ENCODE measurements around the gene LILRB5.
"Not testable (repeated sequence)": the region's sequence is repeated elsewhere in the genome, so short reads cannot be mapped to it uniquely, and the experiment has no call there.

Gene LILRB5

GRCh38 chr19:54214217-54214616, 42.9 kb downstream of the LILRB5 start:
- not testable (repeated sequence) for H3K27ac ChIP-seq (ENCODE audit: low read depth, low read length); H3K9me3 ChIP-seq (ENCODE audit: insufficient read depth, low read length); H3K4me2 ChIP-seq (ENCODE audit: low read depth, low read length, poor library complexity, severe bottlenecking); H2AFZ ChIP-seq (ENCODE audit: low read depth, low read length, severe bottlenecking); H3K27me3 ChIP-seq (ENCODE audit: low read length); H4K20me1 ChIP-seq (ENCODE audit: low read depth, low read length); H3K9ac ChIP-seq (ENCODE audit: low read length); H3K79me2 ChIP-seq (ENCODE audit: insufficient read depth, low read length); H3K9me2 ChIP-seq (replicated peaks; ENCODE audit: insufficient read depth, low read length); H3K4me3 ChIP-seq (ENCODE audit: insufficient read depth, low read length, poor library complexity, severe bottlenecking); H3K36me3 ChIP-seq (ENCODE audit: low read length)
- peaks cover 20% of the 10 kb centered on the region; the same call in 1 of the 2 replicates for H3F3A ChIP-seq (ENCODE audit: insufficient read depth)

DNA sequence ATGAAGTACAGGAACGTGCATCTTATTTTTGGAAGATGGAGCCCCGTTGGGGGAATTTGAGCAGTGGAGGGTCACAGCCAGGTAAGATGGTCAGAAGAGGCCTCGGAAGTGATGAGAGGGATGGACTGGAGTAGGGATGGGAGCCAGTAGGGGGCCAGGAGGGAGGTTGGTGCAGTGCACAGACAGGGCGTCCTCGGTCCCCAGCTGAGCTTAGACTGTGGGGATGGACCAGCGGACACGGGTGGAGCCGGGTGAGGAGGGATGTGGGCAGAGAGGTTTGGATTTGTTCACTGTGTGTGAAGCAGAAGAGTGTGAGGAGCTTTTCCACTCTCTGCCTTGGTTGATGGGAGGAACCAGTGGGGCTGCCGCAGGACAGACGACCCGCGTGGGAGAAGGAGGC, 45.8 kb downstream of the LILRB5 start:
- TF ChIP-seq EZH2phosphoT487 (conservative IDR thresholded peaks at IDR 0.05; ENCODE audit: low read length): no peak
- no peak for TF ChIP-seq CTCF (IDR thresholded peaks at IDR 0.05; ENCODE audit: insufficient read depth, low read length, poor library complexity, severe bottlenecking)
- no peak overlapping the region for H3K4me3 ChIP-seq (ENCODE audit: insufficient read depth, low read length, poor library complexity, severe bottlenecking)
- no peak overlapping the region for H3K9ac ChIP-seq (ENCODE audit: low read length)
- peaks cover 6% of the 10 kb centered on the region for H3K36me3 ChIP-seq (ENCODE audit: low read length)
- no peaks in the 10 kb centered on the region for H3K9me2 ChIP-seq (replicated peaks; ENCODE audit: insufficient read depth, low read length)
- H3K27me3 ChIP-seq (ENCODE audit: low read length): no peaks in the 10 kb centered on the region
- peaks cover 47% of the 10 kb centered on the region for H3F3A ChIP-seq (ENCODE audit: insufficient read depth)
- no peak overlapping the region for H3K4me2 ChIP-seq (ENCODE audit: low read depth, low read length, poor library complexity, severe bottlenecking)
- no peak overlapping the region for H3K27ac ChIP-seq (ENCODE audit: low read depth, low read length)
- peaks cover 5% of the 10 kb centered on the region; the same call in 1 of the 2 replicates for H3K79me2 ChIP-seq (ENCODE audit: insufficient read depth, low read length)
- no peaks in the 10 kb centered on the region for H3K9me3 ChIP-seq (ENCODE audit: insufficient read depth, low read length)
- H4K20me1 ChIP-seq (ENCODE audit: low read depth, low read length): peaks cover 12% of the 10 kb centered on the region; the same call in 1 of the 2 replicates
- H2AFZ ChIP-seq (ENCODE audit: low read depth, low read length, severe bottlenecking): no peak overlapping the region

DNA sequence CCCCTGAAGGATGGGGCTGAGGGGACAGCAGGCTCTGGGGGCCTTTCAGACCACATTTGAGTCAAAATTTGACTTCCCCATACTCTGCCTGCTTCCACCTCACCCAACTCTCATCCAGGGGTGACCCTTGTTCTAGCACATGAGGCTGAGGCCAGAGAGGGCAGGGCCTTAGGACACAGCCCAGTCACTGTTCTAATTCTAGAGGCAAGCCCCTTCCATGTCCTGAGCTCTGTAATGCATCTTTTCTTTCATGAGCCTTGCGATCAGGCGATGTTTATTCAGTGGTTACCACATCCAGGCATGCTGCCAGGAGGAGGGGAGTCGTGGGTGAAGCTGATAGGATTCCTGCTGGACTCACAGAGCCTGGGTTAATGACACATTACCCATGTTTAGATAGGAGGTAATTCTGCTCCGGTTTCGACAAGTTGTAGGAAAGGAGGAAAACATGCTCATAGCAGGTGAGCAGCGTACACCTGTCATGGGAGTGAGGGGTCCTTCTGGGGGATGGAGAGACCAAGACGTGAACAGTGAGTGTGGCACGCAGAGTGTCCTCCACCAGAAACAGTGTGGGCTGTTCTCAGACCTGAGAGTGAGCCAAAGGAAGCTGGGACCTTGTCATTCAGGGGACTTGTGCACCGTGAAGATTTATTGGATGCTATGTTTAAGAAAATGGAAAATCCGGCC, 47.1 kb downstream of the LILRB5 start:
- Histone ChIP-seq H3K9ac (ENCODE audit: low read length) (no peak overlapping the region), H3K4me2 (ENCODE audit: low read depth, low read length, poor library complexity, severe bottlenecking) (no peak overlapping the region), H3F3A (ENCODE audit: insufficient read depth) (peaks cover 54% of the 10 kb centered on the region), H4K20me1 (ENCODE audit: low read depth, low read length) (peaks cover 23% of the 10 kb centered on the region), H3K9me2 (replicated peaks; ENCODE audit: insufficient read depth, low read length) (no peaks in the 10 kb centered on the region), H3K27ac (ENCODE audit: low read depth, low read length) (no peak overlapping the region), H2AFZ (ENCODE audit: low read depth, low read length, severe bottlenecking) (no peak overlapping the region), H3K9me3 (ENCODE audit: insufficient read depth, low read length) (no peaks in the 10 kb centered on the region), H3K36me3 (ENCODE audit: low read length) (peaks cover 13% of the 10 kb centered on the region), H3K27me3 (ENCODE audit: low read length) (no peaks in the 10 kb centered on the region), H3K79me2 (ENCODE audit: insufficient read depth, low read length) (peaks cover 18% of the 10 kb centered on the region), H3K4me3 (ENCODE audit: insufficient read depth, low read length, poor library complexity, severe bottlenecking) (no peak overlapping the region)
- TF ChIP-seq CTCF (IDR thresholded peaks at IDR 0.05; ENCODE audit: insufficient read depth, low read length, poor library complexity, severe bottlenecking) (no peak), EZH2phosphoT487 (conservative IDR thresholded peaks at IDR 0.05; ENCODE audit: low read length) (no peak)

DNA sequence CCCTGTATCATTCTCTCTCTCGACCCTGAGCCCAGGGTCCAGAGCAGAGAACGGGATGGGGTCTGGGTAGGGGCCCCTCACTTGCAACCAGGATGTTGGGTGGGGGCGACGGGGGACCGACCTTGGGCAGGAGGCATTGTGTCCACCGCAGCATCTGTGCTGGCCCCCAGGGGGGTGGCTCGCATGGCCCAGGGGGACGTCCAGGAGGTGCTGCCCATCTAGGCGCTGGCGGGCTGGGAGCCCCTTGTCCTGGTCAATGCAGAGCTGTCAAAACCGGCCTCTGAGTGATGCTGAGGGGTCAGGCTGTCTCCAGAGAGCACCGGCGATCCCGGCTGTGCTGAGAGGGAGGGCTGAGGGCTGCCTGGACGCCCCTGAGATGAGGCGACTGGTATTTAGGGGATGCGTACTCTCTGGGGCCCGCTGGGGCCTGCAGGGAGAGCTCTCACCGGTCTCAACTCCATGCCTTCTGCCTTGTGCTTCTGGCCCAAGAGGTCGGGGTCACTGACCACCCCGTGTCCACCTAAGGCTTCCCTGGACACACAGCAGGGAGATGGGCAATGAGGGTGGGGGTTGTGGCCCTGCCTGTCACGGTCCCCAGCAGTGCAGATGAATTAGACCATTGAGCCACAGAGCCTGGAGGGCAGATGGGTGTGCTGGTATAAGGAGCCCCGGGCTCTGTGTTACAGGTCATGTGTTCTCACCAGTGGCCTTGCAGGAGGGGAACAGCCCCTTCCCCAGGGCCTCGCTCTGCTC, 47.8 kb downstream of the LILRB5 start:
- Histone ChIP-seq H2AFZ (ENCODE audit: low read depth, low read length, severe bottlenecking) (no peak overlapping the region), H4K20me1 (ENCODE audit: low read depth, low read length) (peaks cover 31% of the 10 kb centered on the region), H3K9ac (ENCODE audit: low read length) (no peak overlapping the region), H3F3A (ENCODE audit: insufficient read depth) (peaks cover 61% of the 10 kb centered on the region), H3K4me2 (ENCODE audit: low read depth, low read length, poor library complexity, severe bottlenecking) (no peak overlapping the region), H3K4me3 (ENCODE audit: insufficient read depth, low read length, poor library complexity, severe bottlenecking) (no peak overlapping the region), H3K79me2 (ENCODE audit: insufficient read depth, low read length) (peaks cover 25% of the 10 kb centered on the region), H3K27ac (ENCODE audit: low read depth, low read length) (peak overlapping the region; percentile 34; the same call in 1 of the 2 replicates), H3K9me2 (replicated peaks; ENCODE audit: insufficient read depth, low read length) (no peaks in the 10 kb centered on the region), H3K36me3 (ENCODE audit: low read length) (peaks cover 20% of the 10 kb centered on the region), H3K27me3 (ENCODE audit: low read length) (no peaks in the 10 kb centered on the region), H3K9me3 (ENCODE audit: insufficient read depth, low read length) (no peaks in the 10 kb centered on the region)
- TF ChIP-seq EZH2phosphoT487 (conservative IDR thresholded peaks at IDR 0.05; ENCODE audit: low read length): no peak
- TF ChIP-seq CTCF (IDR thresholded peaks at IDR 0.05; ENCODE audit: insufficient read depth, low read length, poor library complexity, severe bottlenecking): no peak
